Activated naive CD8-positive, alpha-beta T cell (primary cell): ENCODE data around the gene GNLY.

ENCODE experiments used
- H3K27ac Mint-ChIP-seq: one replicate; pipeline ENCODE4 v1.8.0; 2021; ENCODE audit warnings: mixed read lengths
- H3K27me3 Mint-ChIP-seq: one replicate; pipeline ENCODE4 v1.8.0; 2021; ENCODE audit warnings: mixed read lengths
- H3K36me3 Mint-ChIP-seq: one replicate; pipeline ENCODE4 v1.8.0; 2021; ENCODE audit warnings: mixed read lengths
- H3K4me1 Mint-ChIP-seq: one replicate; pipeline ENCODE4 v1.8.0; 2021; ENCODE audit warnings: low read depth, mixed read lengths
- H3K4me3 Mint-ChIP-seq: one replicate; pipeline ENCODE4 v1.8.0; 2021; ENCODE audit warnings: mild to moderate bottlenecking, mixed read lengths
- H3K9me3 Mint-ChIP-seq: one replicate; pipeline ENCODE4 v1.8.0; 2021; ENCODE audit warnings: low read depth, mixed read lengths

Gene GNLY

GRCh38 chr2:85744741-85745601 is 50.8 kb downstream of the GNLY start:
- Mint-ChIP-seq H3K9me3 (no peaks in the 10 kb centered on the region), H3K27me3 (peaks cover 22% of the 10 kb centered on the region), H3K4me3 (no peak overlapping the region), H3K36me3 (no peaks in the 10 kb centered on the region), H3K4me1 (no peaks in the 10 kb centered on the region), H3K27ac (no peak overlapping the region)

DNA sequence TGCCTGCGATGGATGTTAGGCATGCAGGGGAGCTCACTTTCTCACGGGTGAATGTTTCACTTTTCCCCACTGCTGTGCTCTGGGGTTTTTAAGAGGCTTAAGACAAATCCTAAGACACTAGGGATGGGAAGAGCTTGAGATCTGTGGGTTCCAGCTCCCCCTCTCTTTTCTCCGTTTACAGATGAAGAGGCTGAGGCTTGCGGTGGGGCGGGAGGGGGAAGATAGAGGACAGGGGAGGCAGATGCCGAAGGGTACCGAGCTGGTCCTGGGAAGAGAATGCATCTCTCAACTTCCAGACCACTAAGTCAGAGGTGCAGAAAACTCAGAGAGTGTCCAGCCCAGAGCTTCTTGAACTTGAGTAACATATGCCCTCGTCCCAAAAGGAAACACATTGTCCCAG is 51.5 kb downstream of the GNLY start:
- Mint-ChIP-seq H3K27me3 (peaks cover 24% of the 10 kb centered on the region), H3K9me3 (no peaks in the 10 kb centered on the region), H3K36me3 (no peaks in the 10 kb centered on the region), H3K4me3 (no peak overlapping the region), H3K27ac (no peak overlapping the region), H3K4me1 (no peaks in the 10 kb centered on the region)

DNA sequence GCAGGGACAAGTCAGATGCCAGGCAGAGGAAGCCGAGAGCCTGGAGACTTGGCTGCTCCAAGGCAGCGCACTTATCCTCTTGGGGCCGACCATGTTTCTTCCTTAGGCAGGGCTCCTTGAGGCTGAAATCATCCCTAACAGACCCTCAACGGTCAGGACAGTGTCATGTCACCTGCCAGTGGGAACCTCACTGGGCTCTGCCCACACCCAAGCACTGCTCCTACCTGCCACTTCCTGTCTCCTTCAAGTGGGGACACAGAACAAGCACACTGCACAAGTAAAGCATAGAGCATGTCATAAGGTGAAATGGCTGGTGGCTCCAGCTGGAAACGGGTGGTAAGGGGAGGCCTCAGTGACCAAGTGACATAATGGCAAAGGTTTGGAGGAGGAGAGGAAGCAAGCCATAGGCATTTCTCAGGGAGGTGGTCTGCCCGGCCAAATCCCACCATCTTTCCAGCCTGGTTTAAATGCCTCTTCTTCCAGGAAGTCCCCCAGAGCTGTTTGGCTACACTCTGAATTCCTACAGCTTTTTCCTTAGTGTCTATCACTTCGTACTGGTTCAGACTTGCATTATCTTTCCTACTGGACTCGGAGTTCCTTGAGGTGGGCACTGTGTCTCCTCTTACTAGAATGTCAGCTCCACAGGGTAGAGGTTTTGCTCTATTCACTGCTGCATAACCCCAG is 52.3 kb downstream of the GNLY start:
- no peak overlapping the region for H3K27ac Mint-ChIP-seq
- no peaks in the 10 kb centered on the region for H3K9me3 Mint-ChIP-seq
- H3K4me1 Mint-ChIP-seq, result no peaks in the 10 kb centered on the region
- H3K27me3 Mint-ChIP-seq, result peaks cover 24% of the 10 kb centered on the region
- no peak overlapping the region for H3K4me3 Mint-ChIP-seq
- H3K36me3 Mint-ChIP-seq, result no peaks in the 10 kb centered on the region

GRCh38 chr2:85747441-85747840 is 53.3 kb downstream of the GNLY start:
- Mint-ChIP-seq H3K9me3 (no peaks in the 10 kb centered on the region), H3K4me1 (no peaks in the 10 kb centered on the region), H3K36me3 (no peaks in the 10 kb centered on the region), H3K4me3 (no peak overlapping the region), H3K27me3 (peaks cover 25% of the 10 kb centered on the region), H3K27ac (no peak overlapping the region)

- Mint-ChIP-seq H3K4me3 (no peak overlapping the region), H3K4me1 (peaks cover 3% of the 10 kb centered on the region), H3K9me3 (no peaks in the 10 kb centered on the region), H3K27ac (no peak overlapping the region), H3K36me3 (no peaks in the 10 kb centered on the region), H3K27me3 (peaks cover 24% of the 10 kb centered on the region)
Observed at GRCh38 chr2:85748039-85748734, 54.0 kb downstream of the GNLY start.
